PC-3 (cell line): ENCODE measurements around the gene NDUFB3.

Experiments used
- EZH2 ChIP-seq: fragments of 300-600 bp; sonication (generic); IDR thresholded peaks from one replicate; pipeline ENCODE4 v1.6.1; 2017; ENCODE audit warnings: antibody characterized with exemption, mild to moderate bottlenecking, low read length; ENCODE audit not compliant: unreplicated experiment
- TF ChIP-seq, protein P1 (sequence below): fragments of 300-600 bp; sonication (generic); conservative IDR thresholded peaks from 2 replicates; pipeline ENCODE4 v1.5.1; 2017; ENCODE audit warnings: antibody characterized with exemption, low read depth, mild to moderate bottlenecking, low read length

DNA sequence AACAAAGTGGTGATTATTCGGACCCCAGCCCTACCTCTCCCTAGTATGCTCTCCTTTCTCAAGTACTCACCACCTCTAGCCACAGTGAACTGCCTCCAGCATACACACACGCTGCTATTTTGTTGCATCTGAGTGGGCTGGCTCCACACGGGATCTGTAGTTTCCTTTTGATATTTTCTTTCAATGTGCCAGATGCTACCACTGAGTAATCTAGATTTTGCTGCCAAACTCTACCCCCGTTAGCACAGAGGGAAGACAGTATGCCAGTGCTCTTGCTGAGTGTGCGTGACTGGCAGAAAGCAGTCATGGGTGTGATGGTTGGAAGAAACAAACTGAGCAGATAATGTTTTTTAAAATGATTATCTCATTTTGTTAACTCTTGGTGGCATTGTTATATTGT, 55.8 kb downstream of the NDUFB3 start:
- no peak for TF ChIP-seq EZH2
- TF ChIP-seq, protein P1, sequence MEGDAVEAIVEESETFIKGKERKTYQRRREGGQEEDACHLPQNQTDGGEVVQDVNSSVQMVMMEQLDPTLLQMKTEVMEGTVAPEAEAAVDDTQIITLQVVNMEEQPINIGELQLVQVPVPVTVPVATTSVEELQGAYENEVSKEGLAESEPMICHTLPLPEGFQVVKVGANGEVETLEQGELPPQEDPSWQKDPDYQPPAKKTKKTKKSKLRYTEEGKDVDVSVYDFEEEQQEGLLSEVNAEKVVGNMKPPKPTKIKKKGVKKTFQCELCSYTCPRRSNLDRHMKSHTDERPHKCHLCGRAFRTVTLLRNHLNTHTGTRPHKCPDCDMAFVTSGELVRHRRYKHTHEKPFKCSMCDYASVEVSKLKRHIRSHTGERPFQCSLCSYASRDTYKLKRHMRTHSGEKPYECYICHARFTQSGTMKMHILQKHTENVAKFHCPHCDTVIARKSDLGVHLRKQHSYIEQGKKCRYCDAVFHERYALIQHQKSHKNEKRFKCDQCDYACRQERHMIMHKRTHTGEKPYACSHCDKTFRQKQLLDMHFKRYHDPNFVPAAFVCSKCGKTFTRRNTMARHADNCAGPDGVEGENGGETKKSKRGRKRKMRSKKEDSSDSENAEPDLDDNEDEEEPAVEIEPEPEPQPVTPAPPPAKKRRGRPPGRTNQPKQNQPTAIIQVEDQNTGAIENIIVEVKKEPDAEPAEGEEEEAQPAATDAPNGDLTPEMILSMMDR = no peak
